K562 (cell line): ENCODE measurements around the gene CD37. TPM values are rescaled to one million over a fixed set of nuclear protein-coding genes. Genes with fewer than 3 reads are reported as not detected.

Source experiments
- ATAC-seq: fragments of 200-7000 bp; cut with Tn5 transposase; 3 replicates; pipeline ENCODE4 v1.9.1; 2020; ENCODE audit warnings: moderate library complexity
- BruUV-seq: library from RNA; stranded (reverse); fragments of 400-500 nt; replicated peaks from 2 replicates; lab custom pipeline; 2021; lab: Mats Ljungman, UMichigan
- CTCF ChIA-PET: fragments of 300-600 bp; formaldehyde crosslinking; extraction: SDS; loops from one replicate; lab custom pipeline; 2021; ENCODE audit warnings: low intra/inter-chr PET ratio; lab: Yijun Ruan, JAX
- POLR2A ChIA-PET: fragments of 300-600, 350-650 bp; sonication (Branson Sonifier 250); formaldehyde crosslinking; extraction: SDS; loops from one replicate; lab custom pipeline; 2021; ENCODE audit warnings: antibody characterized with exemption, inconsistent platforms; lab: Yijun Ruan, JAX
- DNase-seq, 4 experiments: peaks; one replicate each; pipeline versions ENCODE4 v3.0.0 to v3.0.0-alpha.2; 2011 to 2018; ENCODE audit warnings: low spot score in 3 of 4, mixed read lengths in 3 of 4; ENCODE audit errors: extremely low read depth in 1 of 4
- FAIRE-seq: peaks from 2 replicates; lab custom pipeline; 2011; peaks lifted over from hg19 to GRCh38; lab: Jason Lieb, UNC
- H2AFZ ChIP-seq: 2 replicates; pipeline ENCODE4 v1.6.0; 2011; ENCODE audit warnings: low read depth, low read length, control low read depth, inconsistent platforms
- H3K27ac ChIP-seq: fragments of 200-600 bp; 3 replicates; pipeline ENCODE4 v1.8.0; 2011; ENCODE audit warnings: low read depth, mild to moderate bottlenecking, control low read depth, inconsistent platforms, low read length, moderate library complexity, mixed read lengths; ENCODE audit errors: extremely low read depth
- H3K27me3 ChIP-seq, 2 experiments: fragments of 300-600 bp in 1 of 2; 2 replicates in 1 of 2; 3 replicates in 1 of 2; pipeline versions ENCODE4 v1.6.0 to v1.8.0; 2011; ENCODE audit warnings: inconsistent platforms in 2 of 2, low read length in 2 of 2, mild to moderate bottlenecking in 1 of 2, mixed read lengths in 1 of 2, moderate library complexity in 1 of 2; ENCODE audit not compliant: control insufficient read depth in 2 of 2, insufficient read depth in 2 of 2
- H3K36me3 ChIP-seq: fragments of 300-600 bp; 3 replicates; pipeline ENCODE4 v1.8.0; 2011; ENCODE audit warnings: mild to moderate bottlenecking, low read length, inconsistent platforms; ENCODE audit not compliant: control insufficient read depth, insufficient read depth
- H3K4me1 ChIP-seq, 2 experiments: fragments of 200-600 bp in 1 of 2; replicated peaks in 1 of 2; 2 replicates in 1 of 2; 3 replicates in 1 of 2; pipeline versions ENCODE4 v1.5.1 to v1.8.0; 2011; ENCODE audit warnings: inconsistent platforms in 2 of 2, low read length in 2 of 2, mild to moderate bottlenecking in 1 of 2, mixed read lengths in 1 of 2, moderate library complexity in 1 of 2; ENCODE audit not compliant: control insufficient read depth in 2 of 2, insufficient read depth in 2 of 2
- H3K4me2 ChIP-seq: 2 replicates; pipeline ENCODE4 v1.6.1; 2011; ENCODE audit warnings: low read length, control low read depth, inconsistent platforms, mixed read lengths; ENCODE audit not compliant: insufficient read depth
- H3K4me3 ChIP-seq: fragments of 200-600 bp; sonication (generic), shearing (Covaris generic); 2 replicates; pipeline ENCODE4 v1.5.1; 2016; ENCODE audit warnings: control low read depth, inconsistent platforms
- H3K79me2 ChIP-seq: fragments of 200-600 bp; 3 replicates; pipeline ENCODE4 v1.8.0; 2011; ENCODE audit warnings: low read length, inconsistent platforms; ENCODE audit not compliant: control insufficient read depth, insufficient read depth
- H3K9ac ChIP-seq, 2 experiments: 2 replicates each; pipeline versions ENCODE4 v1.6.0 to v1.6.1; 2011; ENCODE audit warnings: low read depth in 2 of 2, low read length in 2 of 2, control low read depth in 1 of 2, inconsistent platforms in 1 of 2, mild to moderate bottlenecking in 1 of 2, mixed read lengths in 1 of 2; ENCODE audit not compliant: insufficient read depth in 1 of 2
- H3K9me1 ChIP-seq: one replicate; pipeline ENCODE4 v1.6.0; 2011; ENCODE audit warnings: inconsistent platforms, mild to moderate bottlenecking, low read length, moderate library complexity; ENCODE audit not compliant: control insufficient read depth, insufficient read depth
- H3K9me3 ChIP-seq: replicated peaks from 2 replicates; pipeline ENCODE4 v1.5.1; 2011; ENCODE audit warnings: low read depth, low read length, inconsistent platforms; ENCODE audit not compliant: control insufficient read depth, insufficient read depth
- H4K20me1 ChIP-seq: replicated peaks from 2 replicates; pipeline ENCODE4 v1.6.1; 2011; ENCODE audit warnings: low read length, inconsistent platforms, mixed read lengths; ENCODE audit not compliant: control insufficient read depth, insufficient read depth
- BCL6 ChIP-seq: fragments of 250-450 bp; sonication (Bioruptor Pico); IDR thresholded peaks from 2 replicates; pipeline ENCODE4 v1.4.0; 2020
- CCAR2 ChIP-seq: fragments of 200-400 bp; formaldehyde crosslinking; IDR thresholded peaks from 2 replicates; pipeline ENCODE4 v1.6.1; 2017; ENCODE audit warnings: mild to moderate bottlenecking, low read depth, low read length
- DMBX1 ChIP-seq: fragments of 250-450 bp; sonication (Bioruptor Pico); IDR thresholded peaks from 2 replicates; pipeline ENCODE4 v1.8.0; 2022; ENCODE audit warnings: inconsistent platforms, mild to moderate bottlenecking, moderate library complexity, borderline replicate concordance
- FOXK1 ChIP-seq: sonication (generic); formaldehyde crosslinking; IDR thresholded peaks from 2 replicates; pipeline ENCODE4 v1.8.0; 2022; ENCODE audit warnings: missing genetic modification reagents, mild to moderate bottlenecking, borderline replicate concordance
- FOXM1 ChIP-seq, 2 experiments: fragments of 450-650 bp in 1 of 2; sonication (generic) in 1 of 2; formaldehyde crosslinking in 1 of 2; IDR thresholded peaks; 2 replicates each; pipeline versions ENCODE4 v1.6.1 to v1.9.0; 2017 to 2022; ENCODE audit warnings: low read depth in 2 of 2, mild to moderate bottlenecking in 2 of 2, missing genetic modification reagents in 1 of 2, moderate library complexity in 1 of 2
- L3MBTL2 ChIP-seq: fragments of 450-650 bp; IDR thresholded peaks from 2 replicates; pipeline ENCODE4 v1.6.1; 2016; ENCODE audit warnings: mild to moderate bottlenecking, moderate library complexity
- NFYB ChIP-seq: IDR thresholded peaks from 2 replicates; pipeline ENCODE4 v1.6.1; 2011; ENCODE audit warnings: mild to moderate bottlenecking, moderate library complexity; ENCODE audit not compliant: insufficient read length; ENCODE audit errors: extremely low read depth
- POLR2G ChIP-seq: fragments of 200-400 bp; formaldehyde crosslinking; IDR thresholded peaks from 2 replicates; pipeline ENCODE4 v1.6.1; 2017; ENCODE audit warnings: low read depth, mild to moderate bottlenecking, antibody characterized with exemption, low read length, moderate library complexity
- RBFOX2 ChIP-seq: fragments of 200-400 bp; formaldehyde crosslinking; IDR thresholded peaks from 2 replicates; pipeline ENCODE4 v1.6.1; 2017; ENCODE audit warnings: low read depth, mild to moderate bottlenecking, low read length, moderate library complexity
- SP1 ChIP-seq: sonication (generic); formaldehyde crosslinking; IDR thresholded peaks from 2 replicates; pipeline ENCODE4 v1.8.1; 2022; ENCODE audit warnings: mild to moderate bottlenecking, missing genetic modification reagents
- ZFX ChIP-seq: sonication (generic); formaldehyde crosslinking; IDR thresholded peaks from 2 replicates; pipeline ENCODE4 v1.8.0; 2022; ENCODE audit warnings: mild to moderate bottlenecking, missing genetic modification reagents, moderate library complexity
- WGBS: fragments of 100-300 bp; shearing (Covaris generic); methylation state at CpG from one replicate; pipeline ENCODE4 v1.1.6; 2016; ENCODE audit warnings: low coverage, mixed read lengths; ENCODE audit not compliant: insufficient coverage; ENCODE audit errors: missing lambda C conversion rate; 5-methylcytosine and 5-hydroxymethylcytosine counted together
- in situ Hi-C: fragments of 300-500 bp; cut with MboI; formaldehyde crosslinking; loops from 4 replicates; pipeline ENCODE4 v1.15.0; 2018; ENCODE audit warnings: inconsistent platforms, mixed read lengths
- intact Hi-C: fragments of 100-400 bp; cut with micrococcal nuclease; formaldehyde crosslinking; loops from 2 replicates; pipeline ENCODE4 v1.14.2; 2022
- polyA plus RNA-seq, 8 experiments: library from polyadenylated mRNA; depleted of rRNA in 4 of 8; stranded (reverse) in 5 of 8; unstranded in 3 of 8; fragments of >200 nt; fragmentation: Nextera tagmentation in 2 of 8; fragmentation: Illumina TruSeq in 1 of 8; extraction: Ambion mirVana in 2 of 8; extraction: Trizol in 1 of 8; gene quantifications; 2 replicates each; pipeline versions ENCODE4 v1.2.1 to v1.2.3, GENCODE V29; 2011 to 2014; ENCODE audit warnings: inconsistent platforms in 1 of 8, missing spikeins in 1 of 8
- total RNA-seq, 7 experiments: library from RNA; depleted of rRNA in 6 of 7; stranded (reverse); fragments of >200 nt in 6 of 7; fragmentation: Illumina TruSeq in 2 of 7; extraction: Trizol in 2 of 7; gene quantifications; 2 replicates each; pipeline versions ENCODE4 v1.2.1 to v1.2.3, GENCODE V29; 2011 to 2021; ENCODE audit warnings: low replicate concordance in 1 of 7
- TF ChIP-seq, protein P1 (sequence below): fragments of 450-650 bp; IDR thresholded peaks from 2 replicates; pipeline ENCODE4 v1.6.1; 2016
- TF ChIP-seq, protein P2 (sequence below): fragments of 450-650 bp; conservative IDR thresholded peaks from 2 replicates; pipeline ENCODE4 v1.6.1; 2016; ENCODE audit warnings: missing genetic modification characterization, low read depth, mild to moderate bottlenecking, control low read depth, missing compliant biosample characterization
- TF ChIP-seq, protein P3 (sequence below): sonication (generic); formaldehyde crosslinking; IDR thresholded peaks from 2 replicates; pipeline ENCODE4 v1.8.0; 2022; ENCODE audit warnings: mild to moderate bottlenecking, missing genetic modification reagents

Gene CD37
- total and polyA plus RNA-seq, 9 of the 15 experiments (the other 6 are each of a cell fraction or from before 2014, with no cell fraction given), result 2.5 to 19.0 (median 7.4) TPM

DNA sequence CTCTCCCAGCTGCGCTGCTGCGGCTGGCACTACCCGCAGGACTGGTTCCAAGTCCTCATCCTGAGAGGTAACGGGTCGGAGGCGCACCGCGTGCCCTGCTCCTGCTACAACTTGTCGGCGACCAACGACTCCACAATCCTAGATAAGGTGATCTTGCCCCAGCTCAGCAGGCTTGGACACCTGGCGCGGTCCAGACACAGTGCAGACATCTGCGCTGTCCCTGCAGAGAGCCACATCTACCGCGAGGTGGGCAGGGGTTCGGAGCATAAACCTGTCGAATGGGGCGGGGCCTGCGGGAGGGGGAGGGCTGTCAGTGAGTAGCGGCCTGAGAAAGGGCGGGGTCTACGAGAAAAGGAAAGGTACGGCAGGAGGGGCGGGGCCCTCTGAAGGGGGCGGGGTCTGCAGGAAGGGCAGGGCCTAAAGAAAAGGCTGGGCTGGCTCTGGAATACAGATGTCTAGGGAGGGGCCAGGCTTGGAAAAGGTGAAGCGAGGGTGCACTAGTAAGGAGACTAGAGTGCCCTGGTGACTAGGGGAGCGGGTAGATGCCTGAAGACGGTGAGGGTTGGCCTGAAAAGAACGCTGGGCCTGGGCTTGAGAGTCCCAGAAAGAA is 3.6 kb downstream of the CD37 start (continued):
- TF ChIP-seq, protein P1, sequence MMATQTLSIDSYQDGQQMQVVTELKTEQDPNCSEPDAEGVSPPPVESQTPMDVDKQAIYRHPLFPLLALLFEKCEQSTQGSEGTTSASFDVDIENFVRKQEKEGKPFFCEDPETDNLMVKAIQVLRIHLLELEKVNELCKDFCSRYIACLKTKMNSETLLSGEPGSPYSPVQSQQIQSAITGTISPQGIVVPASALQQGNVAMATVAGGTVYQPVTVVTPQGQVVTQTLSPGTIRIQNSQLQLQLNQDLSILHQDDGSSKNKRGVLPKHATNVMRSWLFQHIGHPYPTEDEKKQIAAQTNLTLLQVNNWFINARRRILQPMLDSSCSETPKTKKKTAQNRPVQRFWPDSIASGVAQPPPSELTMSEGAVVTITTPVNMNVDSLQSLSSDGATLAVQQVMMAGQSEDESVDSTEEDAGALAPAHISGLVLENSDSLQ, result peak; percentile 54
- TF ChIP-seq CCAR2, result no peak
- TF ChIP-seq FOXM1 (IDR thresholded peaks at IDR 0.05; ENCODE audit: low read depth), result no peak
- no peak for TF ChIP-seq FOXM1 (CRISPR knock-in tag; IDR thresholded peaks at IDR 0.05; ENCODE audit: low read depth)
- peak; percentile 37; the same call in 1 of the 2 replicates for TF ChIP-seq SP1 (CRISPR knock-in tag)
- TF ChIP-seq DMBX1, result no peak

DNA sequence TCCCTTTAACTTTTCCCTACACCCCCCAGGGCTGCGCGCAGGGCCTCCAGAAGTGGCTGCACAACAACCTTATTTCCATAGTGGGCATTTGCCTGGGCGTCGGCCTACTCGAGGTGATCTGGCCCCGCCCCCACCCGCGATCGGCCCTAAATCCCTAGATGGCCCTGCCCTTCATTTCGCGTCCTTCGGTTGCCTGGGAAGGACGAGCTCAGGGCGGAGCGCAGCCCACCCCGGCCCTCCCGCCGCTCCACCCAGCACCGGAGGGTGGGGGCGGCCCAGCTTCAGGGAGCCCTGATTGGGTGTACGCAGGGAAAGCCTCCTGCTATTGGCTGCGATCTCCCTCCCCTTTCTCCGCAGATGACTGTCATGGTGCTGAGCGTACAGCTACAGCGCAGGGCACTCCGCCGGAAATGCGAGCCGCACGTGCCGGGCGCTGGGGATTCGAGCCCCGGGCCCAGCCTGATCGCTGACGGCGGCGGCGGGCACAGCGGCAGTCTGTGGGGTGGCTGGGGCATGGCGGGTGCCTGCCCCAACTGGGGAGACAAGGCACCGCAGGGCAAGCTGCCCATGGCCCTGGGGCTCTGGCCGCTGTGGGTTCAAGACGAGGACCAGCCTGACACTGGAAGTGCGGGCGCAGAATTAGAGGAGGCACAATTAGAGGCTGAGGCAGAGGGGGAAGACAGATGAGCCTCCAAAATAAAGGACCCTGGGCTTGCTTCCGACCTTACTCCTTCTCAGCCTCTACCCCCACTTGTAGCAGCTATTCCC is 4.3 kb downstream of the CD37 start:
- Histone ChIP-seq H3K27me3 (no peaks in the 10 kb centered on the region), H3K79me2 (no peaks in the 10 kb centered on the region), H3K9ac (peak overlapping the region; percentile 21 to 66), H3K4me3 (peak overlapping the region; percentile 34), H3K27ac (peak overlapping the region; percentile 66; the same call in 2 of the 3 replicates), H2AFZ (peak overlapping the region; percentile 87; the same call in 1 of the 2 replicates), H3K4me1 (peaks cover 37 to 58% of the 10 kb centered on the region in 2 experiments), H3K9me1 (no peaks in the 10 kb centered on the region), H3K36me3 (peaks cover 17% of the 10 kb centered on the region; the same call in 1 of the 3 replicates), H4K20me1 (no peaks in the 10 kb centered on the region), H3K4me2 (peak overlapping the region; percentile 75), H3K9me3 (no peaks in the 10 kb centered on the region)
- ChIA-PET CTCF (no interaction called here), POLR2A (interaction anchor here (0.6 to 1.0 kb wide), 4 partner anchors 20 to 873 kb away, joined by 3 to 5 read pairs (median 3); partner anchors contain the start of gene GFY)
- no peak for FAIRE-seq
- in situ Hi-C loops (no loop called here), intact Hi-C loops (no loop called here)
- BruUV-seq, result TSS peak; percentile 52
- 77% methylated on average over 40 of the region's 47 CpGs for WGBS
- peak; percentile 48 to 68 (median 50) for DNase-seq
- peak; percentile 53 for ATAC-seq
- TF ChIP-seq BCL6 (CRISPR knock-in tag) (no peak), ZFX (CRISPR knock-in tag) (0 out of 2 replicates have a peak, but pooled peaks have one; percentile 16), NFYB (peak; percentile 38), RBFOX2 (peak; percentile 68), L3MBTL2 (peak; percentile 61), POLR2G (peak; percentile 70), FOXK1 (CRISPR knock-in tag) (no peak)
- TF ChIP-seq, protein P2, sequence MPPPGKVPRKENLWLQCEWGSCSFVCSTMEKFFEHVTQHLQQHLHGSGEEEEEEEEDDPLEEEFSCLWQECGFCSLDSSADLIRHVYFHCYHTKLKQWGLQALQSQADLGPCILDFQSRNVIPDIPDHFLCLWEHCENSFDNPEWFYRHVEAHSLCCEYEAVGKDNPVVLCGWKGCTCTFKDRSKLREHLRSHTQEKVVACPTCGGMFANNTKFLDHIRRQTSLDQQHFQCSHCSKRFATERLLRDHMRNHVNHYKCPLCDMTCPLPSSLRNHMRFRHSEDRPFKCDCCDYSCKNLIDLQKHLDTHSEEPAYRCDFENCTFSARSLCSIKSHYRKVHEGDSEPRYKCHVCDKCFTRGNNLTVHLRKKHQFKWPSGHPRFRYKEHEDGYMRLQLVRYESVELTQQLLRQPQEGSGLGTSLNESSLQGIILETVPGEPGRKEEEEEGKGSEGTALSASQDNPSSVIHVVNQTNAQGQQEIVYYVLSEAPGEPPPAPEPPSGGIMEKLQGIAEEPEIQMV (tag), result no peak
- TF ChIP-seq, protein P3, sequence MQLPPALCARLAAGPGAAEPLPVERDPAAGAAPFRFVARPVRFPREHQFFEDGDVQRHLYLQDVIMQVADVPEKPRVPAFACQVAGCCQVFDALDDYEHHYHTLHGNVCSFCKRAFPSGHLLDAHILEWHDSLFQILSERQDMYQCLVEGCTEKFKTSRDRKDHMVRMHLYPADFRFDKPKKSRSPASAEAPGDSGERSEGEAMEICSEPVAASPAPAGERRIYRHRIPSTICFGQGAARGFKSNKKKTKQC, result no peak
